ENCODE measurements around the gene FOXG1.

FOXG1 gene

GRCh38 chr14:28759653-28760313 is 6.8 kb upstream of the FOXG1 start:
- peak overlapping the region; percentile 58 for H3K4me2 ChIP-seq (ENCODE audit: low read length, poor library complexity, severe bottlenecking)

GRCh38 chr14:28760431-28760996 is 6.1 kb upstream of the FOXG1 start:
- Histone ChIP-seq H2AFZ (ENCODE audit: low read depth, low read length) (no peak overlapping the region), H3K27ac (ENCODE audit: low read length, poor library complexity, severe bottlenecking) (no peak overlapping the region), H3K27me3 (ENCODE audit: control insufficient read depth in 1 of 2, insufficient read depth in 1 of 2, low read length in 2 of 2) (peaks cover 87 to 99% of the 10 kb centered on the region in 2 experiments), H3K9me3 (ENCODE audit: control insufficient read depth, low read length) (no peaks in the 10 kb centered on the region), H4K91ac (ENCODE audit: low read length) (no peak overlapping the region), H3K9ac (ENCODE audit: low read length) (no peak overlapping the region), H3K4ac (ENCODE audit: low read depth in 1 of 2, low read length in 2 of 2) (no peak overlapping the region), H3K79me1 (replicated peaks; ENCODE audit: low read length, poor library complexity, severe bottlenecking) (no peaks in the 10 kb centered on the region), H4K8ac (ENCODE audit: low read length) (no peak overlapping the region), H2BK12ac (ENCODE audit: low read length in 2 of 2) (no peak overlapping the region), H3K4me1 (ENCODE audit: control insufficient read depth, insufficient read depth, low read depth, low read length) (peaks cover 10% of the 10 kb centered on the region), H2BK120ac (ENCODE audit: low read depth, low read length) (no peak overlapping the region), H3K4me3 (ENCODE audit: insufficient read depth in 1 of 2, low read depth in 1 of 2, low read length in 2 of 2) (no peak overlapping the region), H2AK5ac (ENCODE audit: low read length, severe bottlenecking) (no peak overlapping the region), H3K36me3 (ENCODE audit: control insufficient read depth in 1 of 2, insufficient read depth in 2 of 2, low read depth in 1 of 2, low read length in 2 of 2) (no peaks in the 10 kb centered on the region), H3K4me2 (ENCODE audit: low read length, poor library complexity, severe bottlenecking) (no peak overlapping the region), H3K18ac (ENCODE audit: low read depth in 1 of 2, low read length in 2 of 2) (no peak overlapping the region), H3K14ac (ENCODE audit: low read length in 2 of 2) (no peak overlapping the region), H2BK15ac (ENCODE audit: low read depth, poor library complexity, severe bottlenecking) (no peak overlapping the region), H2BK5ac (ENCODE audit: low read depth, low read length, poor library complexity, severe bottlenecking) (no peak overlapping the region), H3K23ac (ENCODE audit: low read length in 2 of 2) (no peak overlapping the region)
- 36% methylated on average over 5 of the region's 9 CpGs for WGBS
- no peak for DNase-seq

More at GRCh38 chr14:28759653-28760313, 6.8 kb upstream of the FOXG1 start:
- H2BK12ac ChIP-seq (ENCODE audit: low read length in 2 of 2), result no peak overlapping the region
- no peak overlapping the region for H3K27ac ChIP-seq (ENCODE audit: low read length, poor library complexity, severe bottlenecking)
- no peak overlapping the region for H3K23ac ChIP-seq (ENCODE audit: low read length in 2 of 2)
- H3K4ac ChIP-seq (ENCODE audit: low read depth in 1 of 2, low read length in 2 of 2), result no peak overlapping the region
- peaks cover 89 to 99% of the 10 kb centered on the region in 2 experiments for H3K27me3 ChIP-seq (ENCODE audit: control insufficient read depth in 1 of 2, insufficient read depth in 1 of 2, low read length in 2 of 2)
- no peak overlapping the region for H2AK5ac ChIP-seq (ENCODE audit: low read length, severe bottlenecking)
- peak overlapping the region in 1 of 2 experiments; percentile 73 for H3K4me3 ChIP-seq (ENCODE audit: insufficient read depth in 1 of 2, low read depth in 1 of 2, low read length in 2 of 2)
- 2% methylated on average over 36 of the region's 36 CpGs for WGBS
- no peak for DNase-seq
- no peak overlapping the region for H2BK5ac ChIP-seq (ENCODE audit: low read depth, low read length, poor library complexity, severe bottlenecking)
- H4K91ac ChIP-seq (ENCODE audit: low read length), result no peak overlapping the region
- peaks cover 9% of the 10 kb centered on the region for H3K4me1 ChIP-seq (ENCODE audit: control insufficient read depth, insufficient read depth, low read depth, low read length)
- H2AFZ ChIP-seq (ENCODE audit: low read depth, low read length), result no peak overlapping the region
- no peak overlapping the region for H4K8ac ChIP-seq (ENCODE audit: low read length)
- H2BK15ac ChIP-seq (ENCODE audit: low read depth, poor library complexity, severe bottlenecking), result no peak overlapping the region
- H3K36me3 ChIP-seq (ENCODE audit: control insufficient read depth in 1 of 2, insufficient read depth in 2 of 2, low read depth in 1 of 2, low read length in 2 of 2), result no peaks in the 10 kb centered on the region
- H3K9ac ChIP-seq (ENCODE audit: low read length), result peak overlapping the region; percentile 53
- H3K79me1 ChIP-seq (replicated peaks; ENCODE audit: low read length, poor library complexity, severe bottlenecking), result no peaks in the 10 kb centered on the region
- no peak overlapping the region for H3K18ac ChIP-seq (ENCODE audit: low read depth in 1 of 2, low read length in 2 of 2)
- no peaks in the 10 kb centered on the region for H3K9me3 ChIP-seq (ENCODE audit: control insufficient read depth, low read length)
- H2BK120ac ChIP-seq (ENCODE audit: low read depth, low read length), result no peak overlapping the region
- no peak overlapping the region for H3K14ac ChIP-seq (ENCODE audit: low read length in 2 of 2)

DNA sequence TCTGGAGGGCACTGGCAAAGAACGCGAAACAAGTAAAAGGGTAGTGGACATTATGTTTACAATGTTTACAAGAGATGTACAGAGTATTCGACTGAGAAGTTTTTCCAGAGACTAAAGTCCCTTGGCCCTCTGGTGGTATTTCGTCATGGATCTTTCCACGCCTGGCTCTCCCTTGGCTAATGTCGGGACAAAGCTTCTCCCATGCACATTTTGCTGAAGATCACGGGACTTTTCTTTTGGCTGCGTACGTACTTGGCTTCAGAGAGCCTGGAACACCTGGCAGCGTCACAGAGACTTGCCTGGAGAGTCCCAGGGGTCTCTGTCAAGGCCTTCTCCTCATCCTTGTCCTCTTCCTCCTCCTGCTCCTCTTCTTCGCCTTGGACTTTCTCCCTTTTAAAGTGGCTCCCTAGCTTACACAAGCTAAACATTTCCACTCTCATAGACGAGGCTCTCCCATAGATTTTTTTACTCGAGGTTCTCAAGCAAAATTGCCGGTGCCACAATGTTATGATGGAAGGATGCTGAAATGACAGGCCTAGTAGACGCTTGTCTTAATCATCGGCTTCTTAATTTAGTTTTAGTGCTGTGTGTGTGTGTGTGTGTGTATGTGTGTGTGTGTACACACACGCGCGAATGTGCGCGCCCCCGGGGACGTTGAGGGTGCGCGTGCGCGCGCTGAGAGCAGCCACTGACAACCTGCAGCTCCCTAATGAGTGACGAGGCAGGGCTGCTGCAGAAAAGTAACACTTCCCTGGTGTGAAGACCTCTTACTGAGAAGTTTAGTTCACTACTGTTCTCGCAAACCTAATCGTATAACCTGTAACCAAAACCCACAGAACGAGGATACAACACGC is 4.9 kb upstream of the FOXG1 start:
- H3K27ac ChIP-seq (ENCODE audit: low read length, poor library complexity, severe bottlenecking), result no peak overlapping the region
- peaks cover 16% of the 10 kb centered on the region for H3K4me1 ChIP-seq (ENCODE audit: control insufficient read depth, insufficient read depth, low read depth, low read length)
- H2AFZ ChIP-seq (ENCODE audit: low read depth, low read length), result no peak overlapping the region
- H3K23ac ChIP-seq (ENCODE audit: low read length in 2 of 2), result no peak overlapping the region
- no peak overlapping the region for H4K91ac ChIP-seq (ENCODE audit: low read length)
- peaks cover 84 to 96% of the 10 kb centered on the region in 2 experiments for H3K27me3 ChIP-seq (ENCODE audit: control insufficient read depth in 1 of 2, insufficient read depth in 1 of 2, low read length in 2 of 2)
- no peak overlapping the region for H3K14ac ChIP-seq (ENCODE audit: low read length in 2 of 2)
- H2BK15ac ChIP-seq (ENCODE audit: low read depth, poor library complexity, severe bottlenecking), result no peak overlapping the region
- H3K18ac ChIP-seq (ENCODE audit: low read depth in 1 of 2, low read length in 2 of 2), result no peak overlapping the region
- H2AK5ac ChIP-seq (ENCODE audit: low read length, severe bottlenecking), result no peak overlapping the region
- H3K79me1 ChIP-seq (replicated peaks; ENCODE audit: low read length, poor library complexity, severe bottlenecking), result no peaks in the 10 kb centered on the region
- H4K8ac ChIP-seq (ENCODE audit: low read length), result no peak overlapping the region
- H3K36me3 ChIP-seq (ENCODE audit: control insufficient read depth in 1 of 2, insufficient read depth in 2 of 2, low read depth in 1 of 2, low read length in 2 of 2), result no peaks in the 10 kb centered on the region
- no peaks in the 10 kb centered on the region for H3K9me3 ChIP-seq (ENCODE audit: control insufficient read depth, low read length)
- no peak overlapping the region for H2BK5ac ChIP-seq (ENCODE audit: low read depth, low read length, poor library complexity, severe bottlenecking)
- no peak overlapping the region for H3K9ac ChIP-seq (ENCODE audit: low read length)
- no peak for DNase-seq
- H3K4ac ChIP-seq (ENCODE audit: low read depth in 1 of 2, low read length in 2 of 2), result no peak overlapping the region
- H2BK120ac ChIP-seq (ENCODE audit: low read depth, low read length), result no peak overlapping the region
- H2BK12ac ChIP-seq (ENCODE audit: low read length in 2 of 2), result no peak overlapping the region
- no peak overlapping the region for H3K4me2 ChIP-seq (ENCODE audit: low read length, poor library complexity, severe bottlenecking)
- H3K4me3 ChIP-seq (ENCODE audit: insufficient read depth in 1 of 2, low read depth in 1 of 2, low read length in 2 of 2), result no peak overlapping the region
- 19% methylated on average over 26 of the region's 33 CpGs for WGBS

GRCh38 chr14:28762303-28762954 is 4.2 kb upstream of the FOXG1 start:
- 0% methylated on average over 3 of the region's 8 CpGs for WGBS
- Histone ChIP-seq H2AFZ (ENCODE audit: low read depth, low read length) (no peak overlapping the region), H2BK120ac (ENCODE audit: low read depth, low read length) (no peak overlapping the region), H4K91ac (ENCODE audit: low read length) (no peak overlapping the region), H3K23ac (ENCODE audit: low read length in 2 of 2) (no peak overlapping the region), H4K8ac (ENCODE audit: low read length) (no peak overlapping the region), H3K9me3 (ENCODE audit: control insufficient read depth, low read length) (no peaks in the 10 kb centered on the region), H3K79me1 (replicated peaks; ENCODE audit: low read length, poor library complexity, severe bottlenecking) (no peaks in the 10 kb centered on the region), H3K4ac (ENCODE audit: low read depth in 1 of 2, low read length in 2 of 2) (no peak overlapping the region), H3K27ac (ENCODE audit: low read length, poor library complexity, severe bottlenecking) (no peak overlapping the region), H3K4me3 (ENCODE audit: insufficient read depth in 1 of 2, low read depth in 1 of 2, low read length in 2 of 2) (no peak overlapping the region), H3K27me3 (ENCODE audit: control insufficient read depth in 1 of 2, insufficient read depth in 1 of 2, low read length in 2 of 2) (peaks cover 79 to 88% of the 10 kb centered on the region in 2 experiments), H3K18ac (ENCODE audit: low read depth in 1 of 2, low read length in 2 of 2) (no peak overlapping the region), H3K9ac (ENCODE audit: low read length) (no peak overlapping the region), H2BK5ac (ENCODE audit: low read depth, low read length, poor library complexity, severe bottlenecking) (no peak overlapping the region), H2BK12ac (ENCODE audit: low read length in 2 of 2) (no peak overlapping the region), H2AK5ac (ENCODE audit: low read length, severe bottlenecking) (no peak overlapping the region), H3K4me1 (ENCODE audit: control insufficient read depth, insufficient read depth, low read depth, low read length) (peaks cover 19% of the 10 kb centered on the region), H3K4me2 (ENCODE audit: low read length, poor library complexity, severe bottlenecking) (no peak overlapping the region), H3K14ac (ENCODE audit: low read length in 2 of 2) (no peak overlapping the region), H2BK15ac (ENCODE audit: low read depth, poor library complexity, severe bottlenecking) (no peak overlapping the region), H3K36me3 (ENCODE audit: control insufficient read depth in 1 of 2, insufficient read depth in 2 of 2, low read depth in 1 of 2, low read length in 2 of 2) (no peaks in the 10 kb centered on the region)
- DNase-seq, result no peak
